Left renal pelvis (tissue), 4 donors: ENCODE results near the gene TMEM35B. TPM values are rescaled to one million over a fixed set of nuclear protein-coding genes. Genes with fewer than 3 reads are reported as not detected.
"Not testable (repeated sequence)": the region's sequence is repeated elsewhere in the genome, so short reads cannot be mapped to it uniquely, and the experiment has no call there.

Experiments
- DNase-seq, 4 donors: peaks; one replicate each; pipeline ENCODE4 v3.0.0-alpha.2; 2013; ENCODE audit warnings: low read depth in 4 of 4, low spot score in 3 of 4
- polyA plus RNA-seq, 4 donors: library from polyadenylated mRNA; unstranded; fragments of 120-200 nt; gene quantifications; one replicate each; pipeline ENCODE4 v1.2.1, GENCODE V29; 2013; ENCODE audit not compliant: insufficient read length in 4 of 4

TMEM35B gene
- polyA plus RNA-seq, result 10 to 100 TPM; 30.1 to 41.9 (median 35.2) TPM

- DNase-seq, result peak in 2 of 4 donors; percentile 17 to 42
These were observed at the start of gene TMEM35B for GRCh38 chr1:34984793-34985608. TMEM35B (minus strand) TSS chr1:34985347; CDS start chr1:34985305, 42 bp downstream.

GRCh38 chr1:35033346-35033745, 48.2 kb upstream of the TMEM35B start:
- DNase-seq, result no peak

- DNase-seq, result no peak
These were observed 47.2 kb upstream of the TMEM35B start for GRCh38 chr1:35032384-35032739.

- DNase-seq, result peak in 2 of 4 donors; percentile 8
These were observed 45.8 kb upstream of the TMEM35B start for GRCh38 chr1:35030756-35031446.

GRCh38 chr1:35030338-35030737, 45.2 kb upstream of the TMEM35B start:
- DNase-seq, result no peak

GRCh38 chr1:35029761-35030160, 44.6 kb upstream of the TMEM35B start:
- no peak for DNase-seq

- DNase-seq, result no peak
These were observed 31.3 kb upstream of the TMEM35B start for GRCh38 chr1:35016406-35016805.

- no peak for DNase-seq
These were observed 29.3 kb upstream of the TMEM35B start for GRCh38 chr1:35014486-35014885.

GRCh38 chr1:35005711-35006110, 20.6 kb upstream of the TMEM35B start:
- peak in 1 of 4 donors; percentile 14 for DNase-seq

- no peak for DNase-seq
These were observed 16.6 kb upstream of the TMEM35B start for GRCh38 chr1:35001743-35002142.

GRCh38 chr1:34994878-34995277, 9.7 kb upstream of the TMEM35B start:
- no peak for DNase-seq

- DNase-seq, result no peak
These were observed 3.4 kb upstream of the TMEM35B start for GRCh38 chr1:34988581-34988980.

- no peak for DNase-seq
These were observed 3.0 kb upstream of the TMEM35B start for GRCh38 chr1:34988147-34988546.

- no peak for DNase-seq
These were observed 1.9 kb upstream of the TMEM35B start for GRCh38 chr1:34987018-34987417.

- DNase-seq, result not testable (repeated sequence)
These were observed 410 bp upstream of the TMEM35B start for GRCh38 chr1:34985609-34985904.

GRCh38 chr1:34984435-34984792, 733 bp downstream of the TMEM35B start:
- DNase-seq, result peak in 1 of 4 donors; percentile 3

- no peak for DNase-seq
These were observed 1.3 kb downstream of the TMEM35B start for GRCh38 chr1:34983700-34984355.

GRCh38 chr1:34982820-34983376, 2.2 kb downstream of the TMEM35B start:
- DNase-seq, result no peak

- DNase-seq, result no peak
These were observed 4.4 kb downstream of the TMEM35B start for GRCh38 chr1:34980715-34981114.

- DNase-seq, result no peak
These were observed 6.2 kb downstream of the TMEM35B start for GRCh38 chr1:34978921-34979320.

- no peak for DNase-seq
These were observed 7.3 kb downstream of the TMEM35B start for GRCh38 chr1:34977858-34978257.

GRCh38 chr1:34977210-34977471, 8.0 kb downstream of the TMEM35B start:
- no peak for DNase-seq
